Hippocampal formation (tissue), 2 donors: ENCODE data around the gene ANAPC16.
"Not testable (repeated sequence)": the region's sequence is repeated elsewhere in the genome, so short reads cannot be mapped to it uniquely, and the experiment has no call there.

Experiments
- DNase-seq, 2 donors: peaks; one replicate each; lab custom pipeline; 2025; lab: John Stamatoyannopoulos, UW

ANAPC16 gene

DNA sequence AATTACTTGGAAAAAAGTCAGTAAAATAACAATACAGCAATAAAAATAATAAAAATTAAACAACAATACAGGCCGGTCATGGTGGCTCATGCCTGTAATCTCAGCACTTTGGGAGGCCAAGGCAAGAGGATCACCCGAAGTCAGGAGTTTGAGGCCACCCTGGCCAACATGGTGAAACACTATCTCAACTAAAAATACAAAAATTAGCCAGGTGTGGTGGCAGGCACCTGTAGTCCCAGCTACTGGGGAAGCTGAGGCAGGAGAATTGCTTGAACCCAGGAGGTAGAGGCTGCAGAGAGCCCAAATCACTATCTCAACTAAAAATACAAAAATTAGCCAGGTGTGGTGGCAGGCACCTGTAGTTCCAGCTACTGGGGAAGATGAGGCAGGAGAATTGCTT, 4.0 kb upstream of the ANAPC16 start:
- not testable (repeated sequence) for DNase-seq

DNA sequence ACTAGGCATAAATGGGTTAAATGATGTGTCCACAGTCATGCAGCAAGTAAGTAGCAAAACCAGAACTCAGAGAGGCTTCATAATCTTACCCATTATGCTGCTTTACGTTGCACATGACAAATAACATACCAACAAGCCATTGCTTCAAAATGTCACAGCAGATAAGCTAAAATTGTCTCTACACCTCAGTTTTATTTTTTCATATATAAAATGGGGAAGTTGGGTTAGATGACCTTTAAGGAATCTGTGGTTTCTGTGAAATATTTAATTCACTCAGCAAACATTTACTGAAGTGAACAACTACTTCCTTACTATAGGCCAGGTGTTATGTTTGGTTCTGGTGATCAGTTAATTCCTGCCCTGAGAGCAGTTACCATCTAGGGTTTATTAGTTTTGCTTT, 2.5 kb downstream of the ANAPC16 start:
- DNase-seq = no peak

DNA sequence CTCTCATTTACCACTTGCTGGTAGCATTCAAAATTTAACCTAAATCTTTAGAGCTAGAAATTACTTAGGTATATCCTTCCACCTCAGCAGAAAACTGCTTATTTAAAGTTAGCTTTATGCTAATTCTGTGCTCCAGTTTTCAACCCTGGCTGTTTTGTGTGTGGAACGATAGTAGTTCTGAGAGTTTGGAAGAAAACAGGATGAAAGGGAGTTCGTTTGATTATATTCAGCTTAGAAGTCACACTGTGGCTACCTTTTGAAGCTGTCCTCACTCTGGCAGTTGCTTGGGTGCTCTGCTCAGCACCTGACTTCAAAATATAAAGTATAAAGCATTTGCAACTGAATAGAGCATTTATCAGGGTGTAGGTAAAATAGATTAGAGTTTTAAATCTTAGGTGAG, 2.9 kb downstream of the ANAPC16 start:
- no peak for DNase-seq

DNA sequence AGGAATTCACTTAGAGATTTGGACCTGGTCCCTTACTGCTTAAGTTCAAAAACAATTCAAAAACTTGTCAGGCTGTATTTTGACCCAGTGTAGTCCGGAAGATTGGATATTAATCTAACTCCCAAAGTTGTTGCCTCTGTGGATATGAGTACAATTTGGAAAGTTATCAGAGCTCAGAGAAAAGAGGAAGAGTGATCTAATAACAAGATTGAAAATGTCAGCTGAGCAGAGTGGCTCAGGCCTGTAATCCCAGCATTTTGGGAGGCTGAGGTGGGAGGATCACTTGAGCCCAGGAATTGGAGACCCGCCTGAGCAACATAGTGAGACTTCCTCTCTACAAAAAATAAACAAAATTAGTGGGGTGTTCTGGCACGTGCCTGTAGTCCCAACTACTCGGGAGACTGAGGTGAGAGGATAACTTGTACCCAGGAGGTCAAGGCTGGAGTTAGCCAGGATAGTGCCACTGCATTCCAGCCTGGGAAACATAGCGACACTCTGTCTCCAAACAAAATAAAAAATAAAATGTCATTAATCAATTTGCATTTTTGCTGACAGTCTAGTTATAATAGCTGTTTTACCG, 3.5 kb downstream of the ANAPC16 start:
- DNase-seq = no peak

DNA sequence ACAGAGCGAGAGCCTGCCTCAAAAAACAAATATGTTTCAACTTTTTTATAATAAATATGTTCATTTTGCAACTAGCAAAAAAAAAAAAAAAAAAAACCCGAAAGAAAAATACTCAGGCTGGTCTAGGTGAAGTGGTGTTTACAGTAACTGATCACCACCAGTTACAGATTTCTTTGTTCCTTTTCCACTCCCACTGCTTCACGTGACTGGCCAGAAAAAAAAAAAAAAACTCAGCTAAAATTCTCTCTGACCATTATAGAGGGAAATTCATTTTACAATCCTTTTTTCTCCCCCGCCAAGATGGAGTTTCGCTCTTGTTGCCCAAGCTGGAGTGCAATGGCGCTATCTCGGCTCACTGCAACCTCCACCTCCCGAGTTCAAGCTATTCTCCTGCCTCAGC, 4.8 kb downstream of the ANAPC16 start:
- DNase-seq = no peak

DNA sequence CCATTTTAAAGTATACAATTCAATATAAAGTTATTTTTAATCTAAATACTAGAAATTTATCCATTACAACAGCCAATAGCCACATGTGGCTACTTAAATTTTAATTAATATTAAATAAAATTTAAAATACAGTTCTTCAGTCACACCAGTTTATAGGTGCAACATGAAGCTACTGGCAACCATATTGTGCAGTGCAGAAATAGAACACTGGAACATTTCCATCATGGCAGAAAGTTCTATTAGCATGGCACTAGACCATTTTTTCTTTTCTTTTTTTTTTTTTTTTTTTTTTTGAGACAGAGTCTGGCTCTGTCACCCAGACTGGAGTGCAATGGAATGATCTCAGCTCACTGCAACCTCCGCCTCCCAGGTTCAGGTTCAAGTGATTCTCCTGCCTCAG, 5.5 kb downstream of the ANAPC16 start:
- no peak for DNase-seq

DNA sequence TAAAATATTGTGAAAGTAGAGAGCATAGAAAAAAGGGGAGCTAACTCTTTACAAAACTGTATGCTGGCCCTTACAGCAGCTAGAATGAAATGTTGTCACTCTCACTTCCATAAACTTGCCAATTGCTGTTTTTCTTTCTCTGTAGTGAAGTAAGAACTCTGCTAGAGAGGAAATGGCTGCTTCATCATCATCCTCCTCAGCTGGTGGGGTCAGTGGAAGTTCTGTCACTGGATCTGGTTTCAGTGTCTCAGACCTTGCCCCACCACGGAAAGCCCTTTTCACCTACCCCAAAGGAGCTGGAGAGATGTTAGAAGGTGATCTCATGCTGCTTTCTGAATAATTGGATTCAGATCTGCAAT, 7.9 kb downstream of the ANAPC16 start:
- DNase-seq = no peak

DNA sequence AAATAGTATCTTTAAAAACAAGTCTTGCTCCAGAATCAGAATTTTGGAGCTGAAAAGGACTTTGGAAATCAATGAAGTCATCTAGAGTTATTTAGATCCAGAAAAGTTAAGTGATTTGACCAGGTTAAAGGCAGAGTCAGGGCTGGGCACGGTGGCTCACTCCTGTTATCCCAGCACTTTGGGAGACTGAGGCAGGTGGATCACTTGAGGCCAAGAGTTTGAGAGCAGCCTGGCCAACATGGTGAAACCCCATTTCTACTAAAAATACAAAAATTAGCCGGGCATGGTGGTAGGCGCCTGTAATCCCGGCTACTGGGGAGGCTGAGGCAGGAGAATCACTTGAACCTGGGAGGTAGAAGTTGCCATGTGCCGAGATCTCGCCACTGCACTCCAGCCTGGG, 8.4 kb downstream of the ANAPC16 start:
- DNase-seq = not testable (repeated sequence)

DNA sequence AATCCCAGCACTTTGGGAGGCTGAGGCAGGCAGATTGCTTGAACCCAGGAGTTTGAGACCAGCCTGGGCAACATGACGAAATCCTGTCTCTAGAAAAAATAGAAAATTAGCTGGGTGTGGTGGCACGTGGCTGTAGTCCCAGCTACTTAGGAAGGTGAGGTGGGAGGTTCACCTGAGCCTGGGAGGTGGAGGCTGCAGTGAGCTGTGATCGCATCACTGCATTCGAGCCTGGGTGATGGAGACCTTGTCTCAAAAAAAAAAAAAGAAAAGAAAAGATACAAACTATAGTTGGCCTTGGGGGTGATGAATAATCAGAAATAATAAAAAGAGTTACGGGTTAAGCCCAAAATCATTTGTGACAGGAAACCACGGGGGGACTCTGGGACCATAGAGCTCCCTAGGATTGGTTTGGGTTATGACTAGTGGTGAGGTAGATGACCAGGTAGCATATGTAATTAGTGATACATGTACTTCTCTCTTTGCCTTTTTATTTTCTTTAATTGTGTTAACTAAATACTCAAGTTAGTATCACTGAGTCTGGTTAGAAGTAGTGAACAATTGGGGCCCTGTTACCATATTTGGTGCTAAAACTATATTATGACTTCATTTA, 10.7 kb downstream of the ANAPC16 start:
- DNase-seq = no peak

DNA sequence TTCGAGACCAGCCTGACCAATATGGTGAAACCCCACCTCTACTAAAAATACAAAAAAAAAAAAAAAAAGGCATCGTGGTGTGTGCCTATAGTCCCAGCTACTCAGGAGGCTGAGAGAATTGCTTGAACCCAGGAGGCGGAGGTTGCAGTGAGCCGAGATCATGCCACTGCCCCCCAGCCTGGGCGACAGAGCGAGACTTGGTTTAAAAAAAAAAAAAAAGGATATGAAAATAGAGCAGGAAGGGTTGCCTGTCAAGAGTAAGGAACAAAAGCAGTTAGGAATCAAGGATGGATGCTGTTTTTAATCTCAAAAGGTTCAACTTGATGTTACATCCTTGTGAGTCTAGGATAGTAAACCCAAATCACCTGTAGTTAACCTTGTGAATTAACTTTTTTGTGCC, 12.0 kb downstream of the ANAPC16 start:
- DNase-seq = no peak

DNA sequence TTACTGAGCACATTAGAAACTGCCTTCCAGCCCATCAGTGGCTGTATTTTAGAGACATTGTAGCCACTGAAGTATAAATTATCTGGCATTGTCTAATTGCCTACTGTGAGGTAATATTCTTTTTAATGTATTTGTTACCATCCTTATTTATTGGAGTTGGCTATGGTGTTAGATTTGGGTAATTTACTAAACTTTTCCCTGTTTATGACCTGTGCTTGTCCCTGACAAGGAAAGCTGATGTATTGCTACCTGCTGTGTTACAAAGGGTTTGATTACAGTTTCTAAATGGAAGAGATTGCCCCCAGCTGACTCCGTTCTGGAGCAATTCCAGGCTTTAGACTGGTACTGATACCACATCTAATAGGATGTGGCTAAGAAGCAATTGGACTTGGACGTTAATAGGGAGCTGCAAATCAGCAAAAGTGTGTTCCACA, 12.5 kb downstream of the ANAPC16 start:
- DNase-seq = no peak

DNA sequence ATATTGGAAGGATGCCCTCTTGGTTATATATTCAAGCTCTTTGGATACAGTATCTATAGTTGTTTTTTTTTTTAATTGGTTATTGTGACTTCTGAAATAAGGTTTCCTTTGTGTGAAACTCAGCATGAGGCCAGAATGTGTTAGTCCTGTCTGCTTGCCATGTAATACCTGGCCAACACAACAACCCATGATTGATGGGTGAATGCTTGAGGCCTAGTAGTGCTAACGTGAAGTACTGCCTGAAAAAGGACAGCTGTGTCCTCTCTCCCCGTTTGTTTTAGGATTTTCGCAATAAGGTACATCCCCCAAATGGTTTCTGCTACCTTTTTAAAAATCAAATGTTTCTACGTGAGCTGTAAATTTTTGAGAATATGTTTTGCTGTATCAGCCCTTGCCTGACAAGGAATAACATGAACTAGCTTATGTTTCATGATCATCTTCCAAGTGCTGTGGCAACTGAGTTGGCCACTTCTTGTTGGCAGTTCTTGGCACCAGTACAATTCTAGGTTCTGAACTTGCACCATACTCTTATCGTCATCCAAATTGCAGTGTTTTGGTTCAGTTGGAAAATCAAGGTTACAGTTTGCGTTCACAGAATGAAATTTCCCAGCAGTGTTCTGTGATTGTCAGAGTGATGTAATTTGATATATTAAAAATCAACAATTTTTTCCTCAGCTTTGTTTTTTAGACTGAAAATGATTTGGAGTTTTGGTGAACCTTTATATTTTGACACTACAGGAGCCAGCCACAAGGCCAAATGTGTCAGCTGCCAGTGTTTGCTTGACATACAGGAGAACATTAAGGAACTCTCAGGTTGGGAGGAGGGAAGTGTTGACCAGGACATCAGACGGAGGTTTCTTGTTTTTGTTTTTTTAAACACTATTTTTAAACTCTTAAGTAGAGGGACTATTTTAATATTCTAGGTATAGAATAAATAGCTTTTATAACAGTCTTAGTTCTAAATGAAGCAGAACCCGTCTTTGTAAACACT, 13.7 kb downstream of the ANAPC16 start:
- no peak for DNase-seq

DNA sequence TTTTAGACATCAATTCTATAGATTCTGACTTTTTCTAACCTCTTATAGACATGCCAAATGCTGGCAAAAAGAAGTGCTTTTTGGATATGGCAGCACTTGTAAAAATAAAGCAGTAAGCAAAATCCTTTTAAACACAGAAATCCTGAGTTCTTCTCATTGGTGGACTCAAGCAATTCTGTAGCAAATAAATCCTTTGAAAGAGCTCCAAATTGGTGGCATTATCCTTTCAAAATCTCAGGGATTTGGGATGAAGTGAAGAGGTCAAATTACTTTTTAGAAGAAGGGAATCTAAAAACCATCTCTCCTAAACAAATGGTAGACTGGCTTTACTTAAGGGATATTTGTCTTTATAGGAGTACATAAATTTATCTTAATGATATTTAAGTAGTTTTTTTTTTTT, 17.8 kb downstream of the ANAPC16 start:
- DNase-seq = no peak

DNA sequence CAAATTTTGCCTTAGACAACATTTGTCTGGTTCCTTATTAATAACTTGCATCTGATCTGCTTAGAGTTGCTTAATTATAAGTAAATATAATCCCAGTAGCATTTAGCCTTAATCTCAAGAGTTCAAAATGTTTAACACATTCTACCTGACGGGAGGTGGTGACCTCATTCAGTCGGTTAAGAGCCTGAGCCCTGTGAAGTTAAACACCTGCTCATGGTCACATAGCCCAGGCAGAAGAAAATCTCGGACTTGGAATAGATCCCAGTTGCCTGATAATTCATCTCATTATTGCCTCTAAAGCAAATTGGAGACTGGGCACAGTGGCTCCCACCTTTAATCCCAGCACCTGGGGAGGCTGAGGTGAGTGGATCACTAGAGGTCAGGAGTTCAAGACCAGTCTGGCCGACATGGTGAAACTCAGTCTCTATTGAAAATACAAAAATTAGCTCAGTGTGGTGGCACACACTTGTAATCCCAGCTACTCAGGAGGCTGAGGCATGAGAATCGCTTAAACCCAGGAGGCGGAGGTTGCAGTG, 18.8 kb downstream of the ANAPC16 start:
- DNase-seq = no peak

DNA sequence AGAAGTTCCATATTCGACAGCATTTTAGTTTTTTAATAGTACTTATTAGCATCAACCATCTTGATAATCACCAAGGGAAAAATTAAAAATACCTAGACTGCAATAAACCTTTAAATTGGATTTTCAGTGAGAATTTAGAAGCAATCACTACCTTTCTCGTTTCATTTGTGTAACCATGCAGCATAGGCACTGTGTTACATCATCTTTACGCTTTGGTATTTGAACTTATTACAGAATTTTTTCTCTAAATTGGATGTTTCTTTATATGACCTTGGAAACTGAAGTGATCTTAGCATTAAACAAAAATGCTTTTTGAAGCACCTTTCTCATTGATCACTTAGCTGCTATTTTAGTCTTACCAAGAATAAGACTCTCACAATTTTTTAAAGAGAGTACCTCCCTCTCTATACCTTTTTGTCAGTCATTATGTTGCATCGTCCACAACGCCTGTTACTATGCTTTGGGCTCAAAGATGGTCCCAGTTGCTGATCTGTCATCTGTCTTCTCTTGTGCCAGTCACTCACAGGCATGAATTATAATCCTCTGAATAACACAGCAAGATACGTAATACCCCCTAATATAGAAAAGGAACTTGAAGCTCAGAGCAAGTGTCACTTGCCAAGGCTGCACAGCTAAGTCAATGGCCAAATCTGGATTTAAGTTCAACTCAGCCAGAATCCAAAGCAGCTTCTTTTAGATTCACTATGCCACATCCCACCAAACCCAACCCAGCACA, 19.9 kb downstream of the ANAPC16 start:
- DNase-seq = no peak

DNA sequence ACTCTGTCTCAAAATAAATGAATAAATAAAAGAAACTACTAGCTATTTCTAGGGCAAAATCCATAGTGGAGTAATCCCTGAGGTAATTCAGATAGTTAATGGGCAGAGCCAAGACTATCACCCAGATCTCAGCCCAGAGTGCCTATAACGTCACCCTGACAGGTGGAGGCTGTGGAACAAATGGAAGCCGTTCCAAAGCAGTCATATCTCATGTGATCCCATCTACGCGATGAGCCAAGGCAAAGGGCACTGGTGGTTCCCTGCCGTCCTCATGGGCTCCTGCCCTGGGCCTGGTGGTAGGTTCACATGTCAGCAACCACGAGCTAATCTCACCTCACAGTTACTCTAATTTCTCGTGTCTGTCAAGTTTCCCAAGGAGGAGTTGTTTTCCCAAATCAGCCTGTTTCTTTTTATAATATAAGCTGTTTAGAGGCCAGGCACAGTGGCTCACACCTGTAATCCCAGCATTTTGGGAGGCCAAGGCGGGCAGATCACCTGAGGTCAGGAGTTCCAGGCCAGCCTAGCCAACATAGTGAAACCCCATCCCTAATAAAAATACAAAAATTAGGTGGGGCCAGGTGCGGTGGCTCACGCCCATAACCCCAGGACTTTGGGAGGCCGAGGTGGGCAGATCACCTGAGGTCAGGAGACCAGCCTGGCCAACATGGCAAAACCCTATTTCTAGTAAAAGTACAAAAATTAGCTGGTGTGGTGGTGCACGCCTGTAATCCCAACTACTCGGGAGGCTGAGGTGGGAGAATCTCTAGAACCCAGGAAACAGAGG, 22.8 kb downstream of the ANAPC16 start:
- DNase-seq = no peak

DNA sequence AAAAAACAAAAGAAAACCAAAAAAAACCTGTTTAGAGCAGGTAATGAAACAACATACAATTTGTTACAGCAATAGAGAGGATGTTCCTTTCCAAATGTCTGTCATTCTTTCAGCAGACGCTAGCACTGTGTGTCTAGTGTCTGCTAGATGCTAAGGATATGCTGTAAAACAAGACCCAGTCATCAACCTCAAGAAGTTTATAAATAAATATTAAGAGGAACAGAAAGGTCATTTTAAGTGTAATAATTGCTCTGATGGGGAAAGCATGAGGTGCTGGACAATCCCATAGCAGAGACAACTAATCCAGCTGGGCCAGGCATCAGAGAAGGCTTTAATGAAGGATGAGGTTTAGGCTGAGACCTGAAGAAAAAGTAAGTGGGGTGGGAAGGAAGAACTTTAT, 23.6 kb downstream of the ANAPC16 start:
- DNase-seq = no peak

DNA sequence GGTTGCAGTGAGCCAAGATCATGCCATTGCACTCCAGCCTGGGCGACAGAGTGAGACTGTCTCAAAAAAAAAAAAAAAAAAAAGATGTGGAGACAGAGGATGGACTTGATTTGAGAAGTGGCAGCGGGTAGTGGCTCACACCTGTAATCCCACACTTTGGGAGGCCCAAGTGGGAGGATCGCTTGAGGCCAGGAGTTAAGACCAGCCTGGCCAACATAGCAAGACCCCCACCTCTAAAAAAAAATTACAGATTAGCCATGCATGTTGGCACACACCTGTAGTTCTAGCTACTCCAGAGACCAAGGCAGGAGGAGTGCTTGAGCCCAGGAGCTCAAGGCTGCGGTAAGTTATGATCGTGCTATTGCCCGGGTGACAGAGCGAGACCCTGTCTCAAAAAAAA, 24.6 kb downstream of the ANAPC16 start:
- DNase-seq = no peak

DNA sequence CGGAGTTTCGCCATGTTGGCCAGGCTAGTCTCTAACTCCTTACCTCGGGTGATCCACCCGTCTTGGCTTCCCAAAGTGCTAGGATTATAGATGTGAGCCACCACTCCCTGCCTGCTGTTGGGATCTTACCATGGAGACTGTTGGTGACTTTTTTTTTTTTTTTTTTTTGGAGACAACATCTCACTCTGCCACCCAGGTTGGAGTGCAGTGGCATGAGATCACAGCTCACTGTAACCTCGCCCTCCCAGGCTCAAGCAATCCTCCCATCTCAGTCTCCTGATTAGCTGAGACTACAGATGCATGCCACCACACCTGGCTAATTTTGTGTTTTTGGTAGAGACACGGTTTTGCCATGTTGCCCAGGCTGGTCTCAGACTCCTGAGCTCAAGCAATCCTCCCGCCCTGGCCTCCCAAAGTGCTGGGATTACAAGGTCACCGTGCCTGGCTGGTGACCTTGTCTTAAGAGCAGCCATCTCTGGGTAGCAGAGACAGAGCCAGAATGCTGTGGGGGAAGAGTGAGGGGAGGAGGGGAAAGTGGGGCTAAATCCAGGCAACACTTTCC, 26.0 kb downstream of the ANAPC16 start:
- DNase-seq = no peak

DNA sequence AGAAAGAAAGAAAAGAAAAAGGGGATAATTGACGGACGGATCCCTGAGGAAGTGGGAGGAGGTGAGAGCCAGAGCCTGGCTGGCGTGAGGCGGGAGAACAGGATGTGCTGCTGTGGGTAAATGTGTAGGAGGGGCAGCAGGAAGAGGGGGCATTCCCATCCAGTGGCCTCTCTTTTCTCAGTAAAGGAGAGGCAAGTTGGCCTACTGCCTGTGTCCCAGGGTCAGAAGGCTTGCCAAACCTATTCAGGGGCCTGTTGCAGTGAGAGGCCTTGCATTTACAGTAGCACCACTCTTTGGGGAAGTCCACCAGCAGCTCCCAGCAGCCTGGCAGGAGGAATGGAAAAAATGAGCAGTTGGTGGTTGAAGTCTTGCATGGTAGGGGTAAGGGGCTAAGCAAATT, 26.9 kb downstream of the ANAPC16 start:
- peak in 1 of 2 donors; percentile 29 for DNase-seq
